DMS 273 (cell line): Measurements from ENCODE around the gene PRKCE.
A peak's percentile ranks its signal among the peaks of the same experiment; 100 is the strongest.
"Not testable (repeated sequence)": the region's sequence is repeated elsewhere in the genome, so short reads cannot be mapped to it uniquely, and the experiment has no call there.

Source experiments
- DNase-seq: peaks from one replicate; lab custom pipeline; 2025; ENCODE audit not compliant: unreplicated experiment; lab: John Stamatoyannopoulos, UW

The PRKCE gene

DNA sequence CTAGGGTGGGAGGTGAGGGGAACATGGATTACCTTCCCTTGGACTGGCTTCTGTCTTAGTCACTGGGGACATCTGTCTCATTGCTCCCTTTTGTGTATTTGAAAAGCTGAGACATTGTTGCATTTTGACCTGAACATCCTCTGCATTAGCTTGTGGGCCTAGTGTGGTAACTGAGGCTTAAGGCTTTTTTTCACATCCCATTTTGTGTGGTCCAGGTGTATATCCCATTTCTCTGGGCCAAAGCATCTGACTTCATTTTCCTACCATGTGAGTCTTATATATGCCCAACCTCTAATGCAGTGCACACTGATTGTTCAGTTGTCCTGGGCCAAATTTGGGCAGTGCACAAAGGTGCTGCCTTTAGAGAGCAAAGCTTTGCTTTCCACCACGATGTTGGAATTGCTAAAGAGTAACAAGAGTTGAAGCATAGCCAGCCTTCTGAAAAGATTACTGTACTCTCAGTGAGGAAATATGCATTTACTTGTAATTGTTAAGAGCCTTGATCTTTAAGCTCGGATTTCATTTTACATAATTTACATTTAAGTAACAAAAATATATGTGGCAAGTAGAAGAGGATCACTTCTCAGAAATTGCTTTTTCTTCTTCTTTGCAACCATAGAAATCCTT, 13.3 kb downstream of the PRKCE start:
- no peak for DNase-seq

DNA sequence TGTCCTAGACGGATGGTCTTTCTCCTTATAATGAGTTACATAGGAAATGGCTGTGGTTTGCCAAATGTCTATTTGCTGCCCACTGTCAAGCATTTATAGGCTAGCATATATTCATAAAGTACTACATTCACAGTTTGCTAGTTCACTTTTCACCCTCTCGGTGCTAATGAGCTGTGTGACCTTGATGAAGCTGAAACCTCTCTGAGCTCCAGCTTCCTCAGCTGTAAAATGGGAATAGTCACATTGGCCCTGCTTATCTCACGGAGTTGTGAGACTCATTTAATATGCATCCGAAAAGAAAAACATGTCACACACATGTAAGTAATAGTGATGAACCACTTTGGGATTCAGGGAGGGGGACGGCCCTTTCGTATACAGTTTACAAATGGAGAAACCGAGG, 17.0 kb downstream of the PRKCE start:
- no peak for DNase-seq

DNA sequence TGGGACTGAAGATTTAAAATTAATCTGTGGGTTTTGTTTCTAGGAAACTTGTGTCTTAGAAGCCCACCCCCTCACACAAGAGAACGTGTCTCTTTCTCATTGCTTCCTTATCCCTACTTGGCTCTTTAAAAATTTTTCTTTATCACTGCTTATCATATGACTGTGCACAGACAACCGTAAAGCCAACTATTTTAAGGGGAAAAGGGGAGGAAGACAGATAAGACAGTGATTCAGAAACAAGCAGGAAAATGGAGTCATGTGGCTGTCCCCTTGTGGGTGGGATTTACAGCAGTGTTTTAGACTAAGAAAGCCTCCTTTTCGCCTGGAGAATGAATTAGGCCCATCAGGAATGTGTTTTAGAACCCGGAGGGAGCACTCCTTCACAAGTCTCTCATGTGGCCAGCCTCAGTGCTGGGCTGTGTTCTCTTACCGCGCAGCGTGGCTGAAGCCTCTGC, 17.6 kb downstream of the PRKCE start:
- no peak for DNase-seq

DNA sequence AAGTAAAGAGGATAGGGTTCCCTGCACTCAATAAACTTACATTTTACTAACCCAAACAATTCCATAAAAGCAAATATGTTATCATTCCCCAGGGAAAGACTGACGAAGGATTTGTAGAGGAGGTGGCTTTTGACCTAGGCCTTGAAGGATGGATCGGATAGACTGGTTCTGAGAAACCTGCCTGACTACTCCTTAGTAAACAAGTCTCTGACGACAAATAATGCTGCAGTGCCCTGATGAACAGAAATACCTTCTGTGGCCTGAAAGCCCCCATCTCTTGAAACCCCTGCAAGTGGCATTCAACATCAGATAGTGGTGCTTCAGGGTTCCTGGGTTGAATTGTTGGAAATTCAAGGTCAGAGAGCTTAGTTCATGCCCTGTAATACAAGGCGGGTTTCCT, 19.2 kb downstream of the PRKCE start:
- no peak for DNase-seq

DNA sequence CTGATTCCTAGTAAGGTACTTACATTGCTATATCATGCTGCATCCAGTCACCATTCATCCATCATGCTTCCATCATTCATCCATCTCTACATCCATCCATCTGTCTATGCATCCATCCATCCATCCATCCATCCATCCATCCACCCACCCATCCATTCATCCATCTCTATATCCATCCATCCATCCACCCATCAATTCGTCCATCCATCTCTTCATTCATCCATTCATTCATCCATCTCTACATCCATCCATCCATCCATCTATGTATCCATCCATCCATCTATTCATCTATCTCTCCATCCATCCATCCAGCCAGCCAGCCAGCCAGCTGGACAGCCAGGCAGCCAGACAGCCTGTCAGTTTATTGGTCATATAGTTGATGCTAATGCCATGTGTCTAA, 20.7 kb downstream of the PRKCE start:
- DNase-seq = no peak

DNA sequence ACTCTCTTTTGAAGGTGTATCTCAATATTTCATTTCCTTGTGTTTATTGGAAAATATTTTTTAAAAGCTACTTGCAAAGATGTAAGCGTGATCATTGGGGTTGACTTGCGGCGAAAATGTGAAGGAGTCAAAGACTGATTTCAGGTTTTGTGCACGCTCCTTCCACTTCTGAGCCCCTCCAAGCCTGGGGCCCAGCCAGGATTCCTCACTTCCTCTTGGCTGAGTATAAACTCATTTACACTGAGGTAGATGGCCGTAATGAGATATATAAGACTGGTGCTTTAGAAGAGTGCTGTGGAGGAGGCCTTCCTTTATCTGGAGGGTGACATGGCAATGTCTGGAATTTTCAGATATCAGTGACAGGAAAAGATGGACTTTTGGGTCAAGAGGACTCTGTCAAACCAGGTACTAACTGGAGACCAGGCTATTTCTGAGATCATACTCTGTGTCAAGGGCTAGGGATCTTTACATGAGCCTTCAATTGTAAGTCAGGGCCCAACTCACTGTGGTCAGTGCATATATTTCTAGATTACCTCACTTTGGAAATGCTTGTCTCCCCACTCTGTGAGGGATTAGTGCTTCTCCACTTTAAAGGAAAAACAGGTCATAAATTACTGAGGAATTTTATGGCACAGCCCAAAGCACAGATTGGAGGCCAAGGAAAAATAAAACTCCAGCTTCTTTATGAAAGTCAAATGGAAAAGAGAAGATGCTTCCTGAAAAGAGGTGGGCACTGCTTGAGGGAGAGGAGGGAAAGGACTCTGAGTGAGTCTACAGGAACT, 22.8 kb downstream of the PRKCE start:
- DNase-seq = no peak

DNA sequence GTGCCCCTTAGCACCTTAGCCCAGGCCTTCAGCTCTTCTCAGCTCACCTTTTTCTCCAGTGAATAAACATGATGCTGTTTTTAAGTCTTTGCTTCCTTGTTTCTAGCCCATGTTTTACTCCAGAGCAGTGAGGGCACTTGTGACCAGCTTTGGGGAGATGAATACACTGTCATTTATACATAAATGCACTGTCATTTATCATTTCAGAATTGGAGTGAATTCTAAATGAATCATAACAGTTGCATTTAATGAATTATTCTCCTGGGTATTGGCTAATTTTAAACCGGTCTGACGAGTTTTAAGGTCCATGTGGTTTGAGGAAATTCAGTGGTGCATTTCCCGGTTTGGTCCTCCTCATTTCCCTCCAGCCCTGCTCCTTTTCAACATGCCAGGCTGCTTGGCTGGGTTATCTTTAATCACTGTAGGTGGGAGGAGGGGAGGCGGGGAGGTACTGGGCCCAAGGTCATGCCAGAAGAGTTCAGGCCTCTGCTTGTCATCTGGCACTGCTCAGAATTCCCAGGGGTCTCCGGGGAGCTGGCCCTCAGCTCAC, 23.9 kb downstream of the PRKCE start:
- DNase-seq = peak; percentile 85

DNA sequence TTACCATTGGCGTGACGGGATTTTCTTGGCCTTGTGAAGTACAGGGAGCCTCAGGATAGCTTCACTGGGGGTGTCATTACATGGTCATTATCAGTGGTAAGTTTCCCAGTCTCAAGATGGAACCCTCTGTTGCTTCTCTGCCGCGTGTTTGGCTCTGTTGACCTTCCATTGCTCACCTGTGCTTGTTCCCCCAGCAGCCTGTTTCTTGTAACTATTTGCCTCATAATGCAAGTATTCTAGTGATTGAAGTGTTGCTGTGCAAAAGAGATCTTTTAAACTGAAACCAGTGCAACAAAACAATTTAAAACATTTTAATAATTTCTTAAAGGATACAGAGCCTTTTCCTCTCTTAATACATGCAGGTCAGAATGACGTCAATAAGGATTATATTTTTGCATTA, 24.6 kb downstream of the PRKCE start:
- DNase-seq = no peak

DNA sequence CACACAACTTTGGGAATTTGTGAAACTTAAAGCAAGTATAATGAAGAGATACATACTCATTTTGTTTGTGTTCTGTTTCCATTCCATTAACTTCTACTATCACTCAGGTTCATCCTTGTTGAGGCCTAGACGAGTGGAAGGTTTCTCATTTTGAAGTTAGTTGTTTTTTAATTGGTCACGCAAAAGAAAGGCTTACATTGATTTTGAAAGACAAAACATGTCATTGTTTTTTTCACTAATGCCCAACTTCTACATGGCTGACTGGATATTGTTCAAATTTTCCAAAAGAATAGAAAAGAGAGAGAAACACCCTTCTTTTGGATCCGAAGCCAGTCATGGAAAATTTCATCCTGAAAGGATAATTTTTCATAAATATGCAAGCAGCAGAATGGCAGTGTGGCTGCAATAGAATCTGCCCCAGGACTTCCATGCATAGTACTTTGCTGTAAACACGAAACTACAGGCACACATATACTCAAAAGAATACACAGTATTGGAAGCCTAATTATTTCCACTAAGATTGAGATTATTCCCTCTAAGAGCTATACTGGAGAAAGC, 27.4 kb downstream of the PRKCE start:
- DNase-seq = no peak

DNA sequence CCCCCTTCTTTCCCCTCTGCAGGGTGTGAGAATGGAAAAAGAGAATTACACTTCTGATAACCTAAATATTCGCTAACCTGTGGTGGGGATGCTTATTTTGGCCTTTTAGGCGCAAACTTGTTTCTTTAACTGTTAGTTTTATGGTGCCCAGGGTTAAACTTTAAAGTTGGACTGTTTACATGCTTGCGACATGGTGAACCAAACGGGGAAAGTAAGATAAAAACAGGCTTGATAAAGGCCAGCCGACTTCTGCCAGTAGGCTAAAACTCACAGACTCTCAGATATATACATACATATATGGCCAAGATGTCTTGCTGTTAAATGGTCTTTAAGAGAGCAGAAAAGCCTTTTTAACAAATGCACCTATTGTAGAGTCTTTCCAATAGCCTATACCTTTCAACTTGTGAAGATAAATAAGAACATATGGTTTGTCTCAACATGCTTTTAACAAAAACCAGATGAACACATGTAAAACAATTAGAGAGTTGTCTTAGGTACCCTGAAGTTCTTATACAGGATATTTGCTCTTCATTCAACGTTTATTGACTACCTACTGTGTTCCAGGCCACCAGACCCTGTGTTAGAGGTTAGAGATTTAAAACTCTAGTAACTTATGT, 29.0 kb downstream of the PRKCE start:
- DNase-seq = no peak

DNA sequence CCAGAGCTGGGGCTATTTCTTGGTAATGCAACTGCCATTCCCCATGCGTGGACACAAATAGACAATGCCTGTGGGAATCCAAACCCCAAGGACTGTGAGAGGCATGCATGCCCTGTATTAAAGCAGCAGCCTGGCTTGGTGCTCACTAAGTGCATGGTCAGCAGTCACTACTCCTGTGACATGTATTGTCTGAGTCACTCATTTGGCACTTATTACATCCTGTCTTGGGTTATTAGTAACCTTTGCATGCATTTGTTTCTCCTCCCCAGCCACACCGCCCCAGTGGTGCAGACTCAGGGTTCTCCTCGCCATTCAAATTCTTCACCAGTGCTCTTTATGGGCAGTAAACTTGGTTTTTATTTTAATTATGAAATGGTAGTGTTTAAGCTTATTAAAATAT, 30.2 kb downstream of the PRKCE start:
- DNase-seq = peak; percentile 17

DNA sequence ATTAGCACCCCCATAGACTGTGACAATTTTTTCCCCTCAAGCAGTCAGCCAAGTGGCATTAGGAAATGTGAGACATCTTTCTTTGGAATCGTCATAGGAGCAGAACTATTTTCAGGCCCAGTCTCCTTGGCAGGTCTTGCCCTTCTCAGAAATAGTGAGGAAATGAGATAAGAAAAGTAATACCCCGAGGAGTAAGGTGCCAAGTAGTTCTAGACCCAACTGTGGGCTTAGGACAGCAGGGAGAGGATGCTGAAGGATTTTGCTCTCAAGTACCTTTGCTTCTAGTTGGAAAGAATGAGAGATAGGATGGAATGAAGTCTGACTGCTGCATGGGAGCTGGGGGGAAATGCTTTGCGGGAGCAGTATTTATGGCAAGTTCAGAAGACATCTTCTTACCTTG, 31.8 kb downstream of the PRKCE start:
- no peak for DNase-seq

DNA sequence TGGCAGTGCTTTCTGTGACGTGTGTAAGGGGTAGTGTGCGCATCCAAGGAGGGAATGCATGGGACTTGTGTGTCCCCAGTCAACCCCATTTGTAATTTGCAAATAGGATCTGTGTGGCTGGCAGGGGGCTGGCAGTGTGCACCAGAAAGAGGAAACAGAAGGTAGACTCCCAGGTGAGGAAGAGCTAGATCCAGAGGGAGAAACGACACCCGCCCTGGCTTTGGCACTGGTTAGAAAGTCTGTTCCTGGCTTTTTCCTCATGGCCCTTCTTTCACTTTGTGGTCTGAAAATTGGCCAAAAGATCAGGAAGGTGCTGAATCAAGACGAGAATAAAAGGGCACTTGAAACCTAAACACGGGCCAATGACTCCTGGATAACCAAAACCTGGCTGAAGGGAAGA, 33.3 kb downstream of the PRKCE start:
- no peak for DNase-seq

DNA sequence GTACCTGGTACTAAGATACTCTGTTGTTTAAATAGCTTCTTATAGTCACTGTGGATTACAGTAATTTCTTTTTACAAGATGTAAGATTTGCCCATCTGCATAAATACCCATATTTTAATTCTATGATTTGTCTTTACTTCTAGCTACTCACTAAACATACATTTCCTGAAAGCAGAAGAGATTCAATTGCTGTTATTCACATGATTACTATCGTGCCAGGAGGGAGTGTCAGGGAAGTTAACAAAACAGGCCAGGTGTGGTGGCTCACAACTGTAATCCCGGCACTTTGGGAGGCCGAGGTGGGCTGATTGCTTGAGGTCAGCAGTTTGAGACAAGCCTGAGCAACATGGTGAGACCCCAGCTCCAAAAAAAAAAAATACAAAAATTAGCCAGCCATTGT, 33.8 kb downstream of the PRKCE start:
- DNase-seq = no peak

DNA sequence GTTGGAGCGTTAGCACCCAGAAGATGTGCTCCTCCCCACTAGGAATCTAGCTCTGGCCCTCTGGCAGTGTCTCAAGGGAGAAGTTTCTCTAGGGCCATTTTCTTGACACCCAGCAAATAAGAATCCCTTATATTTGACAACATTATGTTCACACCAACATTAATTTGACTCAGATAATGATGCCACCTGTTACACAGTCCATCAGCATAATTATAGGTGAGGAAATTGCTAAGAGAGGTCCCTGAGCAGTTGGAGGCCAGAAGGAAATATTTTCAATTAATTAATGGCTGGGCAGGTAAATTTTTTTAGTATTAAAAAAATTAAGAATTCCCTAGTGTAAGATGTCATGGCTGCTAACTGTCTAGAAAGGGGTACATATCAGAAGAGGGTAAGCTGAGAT, 36.5 kb downstream of the PRKCE start:
- no peak for DNase-seq

DNA sequence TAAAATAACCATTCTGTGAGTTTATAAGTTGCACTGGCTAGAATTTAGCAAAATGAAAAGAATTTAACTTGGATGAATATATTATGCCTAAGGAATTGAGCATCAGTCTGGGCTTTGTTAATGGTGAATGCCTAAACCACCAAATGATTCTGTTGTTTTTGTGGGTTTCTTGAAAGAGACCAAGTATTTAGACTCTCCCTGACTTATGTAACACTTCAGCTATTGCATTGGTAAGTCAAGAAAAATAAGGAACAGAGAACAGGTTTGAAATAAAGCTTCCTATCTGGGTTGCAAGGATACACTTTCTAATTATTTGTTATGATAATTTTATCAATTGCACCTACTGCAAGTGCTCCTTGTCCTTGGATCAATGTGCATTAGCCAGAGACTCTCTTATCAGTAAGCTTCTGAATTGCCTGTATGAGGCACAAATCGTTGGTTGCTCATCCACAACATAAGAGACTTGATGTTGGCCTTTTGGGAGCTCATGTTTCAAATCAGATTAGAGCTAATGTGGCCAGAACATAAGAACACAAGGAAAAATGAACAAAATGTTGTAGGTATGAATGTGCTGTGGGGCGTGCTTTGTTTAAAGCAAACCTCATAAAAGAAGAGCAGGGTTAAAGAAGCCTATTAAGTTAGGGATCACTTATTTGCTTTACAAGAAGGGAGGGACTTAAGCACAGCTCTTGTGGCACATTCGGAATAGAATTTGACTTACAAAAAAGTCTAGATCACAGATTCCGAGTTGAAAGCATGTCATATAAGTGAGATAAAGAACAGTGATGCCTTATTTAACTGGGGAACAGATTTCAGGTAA, 37.2 kb downstream of the PRKCE start:
- no peak for DNase-seq

DNA sequence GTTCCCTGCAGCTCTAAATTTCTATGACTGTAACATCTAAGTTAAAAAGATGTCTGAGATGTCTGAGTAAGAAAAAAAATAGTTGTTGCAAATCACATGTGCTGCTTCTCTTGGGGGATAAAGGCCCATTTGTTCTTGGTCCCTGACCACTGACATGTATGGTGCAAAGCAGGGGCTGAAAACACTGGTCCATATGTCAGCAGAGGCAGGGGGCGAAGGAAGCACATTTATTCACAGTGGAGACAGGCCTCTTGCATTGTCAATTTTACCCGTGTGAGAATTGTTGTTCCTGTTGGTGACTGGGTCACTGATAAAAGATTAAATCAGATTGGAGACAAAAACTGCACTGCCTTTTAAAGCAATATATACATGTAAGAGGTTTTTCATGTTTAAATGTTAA, 38.8 kb downstream of the PRKCE start:
- DNase-seq = peak; percentile 28

DNA sequence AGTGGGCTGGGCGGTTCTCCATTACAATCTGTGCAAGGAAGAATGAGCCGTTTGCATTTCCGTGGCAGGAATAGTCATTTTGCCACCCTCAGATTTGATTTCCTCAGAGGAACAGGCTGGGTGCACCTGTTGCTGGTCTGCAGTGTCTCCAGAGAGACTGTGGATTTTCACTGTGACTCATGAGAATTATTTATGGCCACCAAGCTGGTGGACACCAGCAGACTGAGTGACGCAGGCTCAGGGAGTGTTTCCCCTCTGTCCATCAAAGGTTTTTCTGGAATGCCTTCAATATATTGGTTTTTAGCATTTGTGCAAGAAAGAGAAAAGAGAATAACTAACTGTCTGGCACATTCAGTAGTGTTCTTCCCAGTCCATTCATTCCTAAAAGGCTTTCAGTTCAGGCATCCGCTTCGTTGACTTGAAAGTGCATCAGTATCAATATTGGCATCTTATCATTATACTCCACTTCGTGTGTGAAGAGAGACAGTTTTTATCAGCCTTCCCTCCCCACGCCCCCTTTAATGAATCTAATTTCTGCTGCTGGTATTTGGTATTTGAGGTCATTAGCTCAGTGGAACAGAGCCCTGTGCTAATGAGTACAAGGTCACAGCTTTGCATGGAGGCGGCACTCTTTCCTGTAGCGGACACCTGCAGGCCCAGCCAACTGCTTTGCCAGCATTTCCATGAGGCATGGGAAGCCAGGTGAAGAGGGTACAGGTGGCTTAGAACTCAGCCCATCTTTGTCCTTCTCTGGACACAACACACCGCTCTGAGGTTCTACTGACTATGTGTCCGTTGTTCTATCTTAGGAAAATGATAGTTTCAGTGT, 39.9 kb downstream of the PRKCE start:
- DNase-seq = no peak

DNA sequence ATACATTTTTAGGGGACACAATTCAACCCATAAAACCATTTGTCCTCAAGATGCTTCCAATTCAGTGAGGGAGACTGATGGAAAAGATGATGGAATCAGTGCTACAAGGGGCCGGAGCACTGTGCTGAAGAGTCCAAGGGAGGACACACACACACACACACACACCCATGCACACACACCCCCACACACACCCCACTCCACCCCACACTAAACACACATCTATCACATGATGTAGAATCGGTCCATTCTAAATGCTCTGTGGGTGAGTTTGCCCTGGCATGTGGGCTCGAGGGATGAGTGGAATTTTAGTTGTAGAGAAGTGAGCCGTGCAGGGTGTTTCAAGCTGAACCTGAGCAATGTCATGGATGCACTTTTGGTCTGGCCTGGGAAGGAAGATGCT, 41.1 kb downstream of the PRKCE start:
- no peak for DNase-seq

DNA sequence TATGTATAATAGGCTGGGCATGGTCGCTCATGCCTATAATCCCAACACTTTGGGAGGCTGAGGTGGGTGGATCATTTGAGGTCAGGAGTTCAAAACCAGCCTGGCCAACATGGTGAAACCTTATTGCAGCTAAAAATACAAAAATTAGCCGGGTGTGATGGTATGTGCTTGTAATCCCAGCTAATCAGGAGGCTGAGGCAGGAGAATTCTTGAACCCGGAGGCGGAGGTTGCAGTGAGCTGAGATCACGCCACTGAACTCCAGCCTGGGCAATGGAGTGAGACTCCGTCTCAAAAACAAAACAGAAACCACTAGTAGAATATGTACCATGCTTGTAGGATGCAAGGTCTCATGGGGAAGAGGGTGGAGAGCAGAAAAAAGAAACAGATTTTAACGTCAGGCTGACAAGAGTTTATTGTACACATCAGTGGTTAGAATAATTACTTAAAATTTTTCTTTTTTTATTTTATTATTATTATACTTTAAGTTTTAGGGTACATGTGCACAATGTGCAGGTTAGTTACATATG, 44.1 kb downstream of the PRKCE start:
- not testable (repeated sequence) for DNase-seq
